Measurements from ENCODE around the gene ETV3. TPM values are rescaled to one million over a fixed set of nuclear protein-coding genes. Genes with fewer than 3 reads are reported as not detected.
A peak's percentile ranks its signal among the peaks of the same experiment; 100 is the strongest.

ETV3 gene
- total and polyA plus RNA-seq, 2 of the 13 experiments (the other 11 are each of a cell fraction or from before 2014, with no cell fraction given), result 4.2 to 5.8 TPM

DNA sequence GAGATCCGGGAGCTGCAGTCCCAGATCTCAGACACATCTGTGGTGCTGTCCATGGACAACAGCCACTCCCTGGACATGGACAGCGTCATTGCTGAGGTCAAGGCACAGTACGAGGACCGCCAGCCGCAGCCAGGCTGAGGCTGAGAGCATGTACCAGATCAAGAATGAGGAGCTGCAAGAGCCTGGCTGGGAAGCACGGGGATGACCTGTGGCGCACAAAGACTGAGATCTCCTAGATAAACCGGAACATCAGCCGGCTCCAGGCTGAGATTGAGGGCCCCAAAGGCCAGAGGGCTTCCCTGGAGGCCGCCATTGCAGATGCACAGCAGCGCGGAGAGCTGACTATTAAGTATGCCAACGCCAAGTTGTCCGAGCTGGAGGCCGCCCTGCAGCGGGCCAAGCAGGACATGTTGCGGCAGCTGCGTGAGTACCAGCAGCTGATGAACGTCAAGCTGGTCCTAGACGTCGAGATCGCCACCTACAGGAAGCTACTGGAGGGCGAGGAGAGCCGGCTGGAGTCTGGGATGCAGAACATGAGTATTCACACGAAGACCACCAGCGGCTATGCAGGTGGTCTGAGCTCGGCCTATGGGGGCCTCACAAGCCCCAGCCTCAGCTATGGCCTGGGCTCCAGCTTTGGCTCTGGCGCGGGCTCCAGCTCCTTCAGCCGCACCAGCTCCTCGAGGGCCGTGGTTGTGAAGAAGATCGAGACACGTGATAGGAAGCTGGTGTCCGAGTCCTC, 64.1 kb downstream of the ETV3 start:
- FAIRE-seq (no peak), DNase-seq (ENCODE audit: low spot score) (peak; percentile 73), ATAC-seq (peak; percentile 89)
- Histone ChIP-seq H3K4me2 (ENCODE audit: low read depth, low read length) (peak overlapping the region; percentile 90), H3K27ac (ENCODE audit: extremely low read length, insufficient read depth, low read length) (no peak overlapping the region), H3K4me1 (ENCODE audit: insufficient read depth, low read length) (no peaks in the 10 kb centered on the region), H3K27me3 (ENCODE audit: control insufficient read depth in 1 of 2, insufficient read depth in 2 of 2, low read length in 2 of 2) (peaks cover 0 to 8% of the 10 kb centered on the region in 2 experiments; a peak in 1 of 5 replicates), H4K20me1 (ENCODE audit: insufficient read depth, low read length) (no peaks in the 10 kb centered on the region), H3K9ac (ENCODE audit: insufficient read depth, low read depth, low read length) (peak overlapping the region; percentile 26; the same call in 1 of the 2 replicates), H2AFZ (ENCODE audit: low read length) (peak overlapping the region; percentile 86), H3K4me3 (replicated peaks in 1 of 3; ENCODE audit: insufficient read depth in 1 of 3, low read depth in 2 of 3, low read length in 3 of 3) (peak overlapping the region; percentile 49 to 71 (median 54); a peak in 5 of 6 replicates), H3K9me3 (ENCODE audit: low read length) (no peaks in the 10 kb centered on the region), H3K79me2 (ENCODE audit: insufficient read depth, low read length) (no peaks in the 10 kb centered on the region), H3K36me3 (replicated peaks in 1 of 2; ENCODE audit: control insufficient read depth in 1 of 2, insufficient read depth in 2 of 2, low read length in 2 of 2) (no peaks in the 10 kb centered on the region)
- in situ Hi-C loops (cut with HindIII; ENCODE audit: extremely low pct_ligation_motif_present, low pct_unique_long_range_greater_than_20kb), result no loop called here
- BruUV-seq (replicated peaks), result no TSS peak
- ChIA-PET CTCF (ENCODE audit: low intra/inter-chr PET ratio, low total read pairs) (interaction anchor here (1.3 kb wide), 1 partner anchor 182 kb away, joined by 3 read pairs; no protein-coding TSS in a partner anchor), POLR2A (interaction anchor here (1.0 kb wide), 1 partner anchor 39 kb away, joined by 3 read pairs; no protein-coding TSS in a partner anchor)
- 3% methylated on average over 19 of the region's 35 CpGs for WGBS (ENCODE audit: low lambda C conversion rate)
- intact Hi-C loops (cut with micrococcal nuclease; ENCODE audit: unreplicated experiment), result loop anchor here (1.0 to 5.0 kb wide), 3 partner anchors 15 to 164 kb away; no protein-coding TSS in a partner anchor
- TF ChIP-seq, protein P1, sequence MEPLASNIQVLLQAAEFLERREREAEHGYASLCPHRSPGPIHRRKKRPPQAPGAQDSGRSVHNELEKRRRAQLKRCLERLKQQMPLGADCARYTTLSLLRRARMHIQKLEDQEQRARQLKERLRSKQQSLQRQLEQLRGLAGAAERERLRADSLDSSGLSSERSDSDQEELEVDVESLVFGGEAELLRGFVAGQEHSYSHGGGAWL (CRISPR knock-in tag; IDR thresholded peaks at IDR 0.05), result 0 out of 2 replicates have a peak, but pooled peaks have one; percentile 55
- no peak for TF ChIP-seq ZNF644 (CRISPR knock-in tag; IDR thresholded peaks at IDR 0.05; ENCODE audit: low read depth)
- peak; percentile 57; the same call in 1 of the 2 replicates for TF ChIP-seq REPIN1 (CRISPR knock-in tag; IDR thresholded peaks at IDR 0.05; ENCODE audit: borderline replicate concordance, low read depth)
- TF ChIP-seq ZFY (CRISPR knock-in tag; IDR thresholded peaks at IDR 0.05), result peak; percentile 31; the same call in 1 of the 2 replicates
- no peak for TF ChIP-seq KLF11 (CRISPR knock-in tag; IDR thresholded peaks at IDR 0.05)
- peak; percentile 38; the same call in 1 of the 2 replicates for TF ChIP-seq AHR (CRISPR knock-in tag; IDR thresholded peaks at IDR 0.05)
- TF ChIP-seq, protein P2, sequence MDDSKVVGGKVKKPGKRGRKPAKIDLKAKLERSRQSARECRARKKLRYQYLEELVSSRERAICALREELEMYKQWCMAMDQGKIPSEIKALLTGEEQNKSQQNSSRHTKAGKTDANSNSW (CRISPR knock-in tag; IDR thresholded peaks at IDR 0.05; ENCODE audit: borderline replicate concordance), result no peak
- TF ChIP-seq ZNF616 (CRISPR knock-in tag; IDR thresholded peaks at IDR 0.05; ENCODE audit: low read depth), result 0 out of 2 replicates have a peak, but pooled peaks have one; percentile 39
- TF ChIP-seq, protein P3, sequence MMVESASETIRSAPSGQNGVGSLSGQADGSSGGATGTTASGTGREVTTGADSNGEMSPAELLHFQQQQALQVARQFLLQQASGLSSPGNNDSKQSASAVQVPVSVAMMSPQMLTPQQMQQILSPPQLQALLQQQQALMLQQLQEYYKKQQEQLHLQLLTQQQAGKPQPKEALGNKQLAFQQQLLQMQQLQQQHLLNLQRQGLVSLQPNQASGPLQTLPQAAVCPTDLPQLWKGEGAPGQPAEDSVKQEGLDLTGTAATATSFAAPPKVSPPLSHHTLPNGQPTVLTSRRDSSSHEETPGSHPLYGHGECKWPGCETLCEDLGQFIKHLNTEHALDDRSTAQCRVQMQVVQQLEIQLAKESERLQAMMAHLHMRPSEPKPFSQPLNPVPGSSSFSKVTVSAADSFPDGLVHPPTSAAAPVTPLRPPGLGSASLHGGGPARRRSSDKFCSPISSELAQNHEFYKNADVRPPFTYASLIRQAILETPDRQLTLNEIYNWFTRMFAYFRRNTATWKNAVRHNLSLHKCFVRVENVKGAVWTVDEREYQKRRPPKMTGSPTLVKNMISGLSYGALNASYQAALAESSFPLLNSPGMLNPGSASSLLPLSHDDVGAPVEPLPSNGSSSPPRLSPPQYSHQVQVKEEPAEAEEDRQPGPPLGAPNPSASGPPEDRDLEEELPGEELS (CRISPR knock-in tag; IDR thresholded peaks at IDR 0.05), result 0 out of 2 replicates have a peak, but pooled peaks have one; percentile 18
- 0 out of 2 replicates have a peak, but pooled peaks have one; percentile 10 for TF ChIP-seq CEBPG (CRISPR knock-in tag; IDR thresholded peaks at IDR 0.05)
- TF ChIP-seq, protein P4, sequence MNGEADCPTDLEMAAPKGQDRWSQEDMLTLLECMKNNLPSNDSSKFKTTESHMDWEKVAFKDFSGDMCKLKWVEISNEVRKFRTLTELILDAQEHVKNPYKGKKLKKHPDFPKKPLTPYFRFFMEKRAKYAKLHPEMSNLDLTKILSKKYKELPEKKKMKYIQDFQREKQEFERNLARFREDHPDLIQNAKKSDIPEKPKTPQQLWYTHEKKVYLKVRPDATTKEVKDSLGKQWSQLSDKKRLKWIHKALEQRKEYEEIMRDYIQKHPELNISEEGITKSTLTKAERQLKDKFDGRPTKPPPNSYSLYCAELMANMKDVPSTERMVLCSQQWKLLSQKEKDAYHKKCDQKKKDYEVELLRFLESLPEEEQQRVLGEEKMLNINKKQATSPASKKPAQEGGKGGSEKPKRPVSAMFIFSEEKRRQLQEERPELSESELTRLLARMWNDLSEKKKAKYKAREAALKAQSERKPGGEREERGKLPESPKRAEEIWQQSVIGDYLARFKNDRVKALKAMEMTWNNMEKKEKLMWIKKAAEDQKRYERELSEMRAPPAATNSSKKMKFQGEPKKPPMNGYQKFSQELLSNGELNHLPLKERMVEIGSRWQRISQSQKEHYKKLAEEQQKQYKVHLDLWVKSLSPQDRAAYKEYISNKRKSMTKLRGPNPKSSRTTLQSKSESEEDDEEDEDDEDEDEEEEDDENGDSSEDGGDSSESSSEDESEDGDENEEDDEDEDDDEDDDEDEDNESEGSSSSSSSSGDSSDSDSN (CRISPR knock-in tag; IDR thresholded peaks at IDR 0.05), result peak; percentile 70; the same call in 1 of the 2 replicates
- TF ChIP-seq FOXA1 (IDR thresholded peaks at IDR 0.05), result no peak
- 0 out of 2 replicates have a peak, but pooled peaks have one; percentile 14 for TF ChIP-seq FOXA1 (CRISPR knock-in tag; IDR thresholded peaks at IDR 0.05)
- TF ChIP-seq ZNF501 (CRISPR knock-in tag; IDR thresholded peaks at IDR 0.05), result peak; percentile 62; the same call in 1 of the 2 replicates
- no peak for TF ChIP-seq NFIB (CRISPR knock-in tag; IDR thresholded peaks at IDR 0.05; ENCODE audit: borderline replicate concordance)
- TF ChIP-seq ZNF589 (CRISPR knock-in tag; conservative IDR thresholded peaks at IDR 0.05), result no peak
- TF ChIP-seq, protein P5, sequence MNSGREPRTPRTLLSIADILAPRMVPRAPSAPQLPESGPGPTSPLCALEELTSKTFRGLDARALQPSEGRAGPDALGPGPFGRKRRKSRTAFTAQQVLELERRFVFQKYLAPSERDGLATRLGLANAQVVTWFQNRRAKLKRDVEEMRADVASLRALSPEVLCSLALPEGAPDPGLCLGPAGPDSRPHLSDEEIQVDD (CRISPR knock-in tag; IDR thresholded peaks at IDR 0.05; ENCODE audit: borderline replicate concordance), result no peak
- TF ChIP-seq ZFX (CRISPR knock-in tag; IDR thresholded peaks at IDR 0.05; ENCODE audit: low read depth), result peak; percentile 59; the same call in 1 of the 2 replicates
